Mesenchymal stem cell (in vitro differentiated cells and primary cell): ENCODE data around the gene SRSF1.

ENCODE experiments used
- DNase-seq: peaks from one replicate; pipeline ENCODE4 v3.0.0-alpha.2; 2013
- H2AFZ ChIP-seq: one replicate; pipeline ENCODE4 v1.6.1; 2013; ENCODE audit warnings: low read depth, mild to moderate bottlenecking, control low read depth, inconsistent platforms, low read length, moderate library complexity
- H2AK5ac ChIP-seq: 2 replicates; pipeline ENCODE4 v1.6.1; 2013; ENCODE audit warnings: low read length, moderate library complexity, mild to moderate bottlenecking, inconsistent platforms; ENCODE audit not compliant: severe bottlenecking
- H2BK120ac ChIP-seq: one replicate; pipeline ENCODE4 v1.6.1; 2013; ENCODE audit warnings: low read depth, mild to moderate bottlenecking, inconsistent platforms, low read length, moderate library complexity
- H2BK12ac ChIP-seq, 2 experiments: one replicate each; pipeline ENCODE4 v1.6.1; 2013; ENCODE audit warnings: inconsistent platforms in 2 of 2, low read length in 2 of 2, mild to moderate bottlenecking in 2 of 2, moderate library complexity in 2 of 2, control low read depth in 1 of 2
- H2BK15ac ChIP-seq: one replicate; pipeline ENCODE4 v1.6.1; 2013; ENCODE audit warnings: mild to moderate bottlenecking, low read depth, inconsistent platforms; ENCODE audit not compliant: poor library complexity, severe bottlenecking
- H2BK5ac ChIP-seq: 2 replicates; pipeline ENCODE4 v1.6.1; 2013; ENCODE audit warnings: low read depth, mild to moderate bottlenecking, low read length, control low read depth, inconsistent platforms; ENCODE audit not compliant: poor library complexity, severe bottlenecking
- H3K14ac ChIP-seq, 2 experiments: one replicate each; pipeline ENCODE4 v1.6.1; 2013; ENCODE audit warnings: inconsistent platforms in 2 of 2, low read length in 2 of 2, control low read depth in 1 of 2, mild to moderate bottlenecking in 1 of 2, moderate library complexity in 1 of 2
- H3K18ac ChIP-seq, 2 experiments: one replicate each; pipeline ENCODE4 v1.6.1; 2013; ENCODE audit warnings: inconsistent platforms in 2 of 2, low read length in 2 of 2, control low read depth in 1 of 2, low read depth in 1 of 2, mild to moderate bottlenecking in 1 of 2
- H3K23ac ChIP-seq, 2 experiments: one replicate each; pipeline ENCODE4 v1.6.1; 2013; ENCODE audit warnings: inconsistent platforms in 2 of 2, low read length in 2 of 2, mild to moderate bottlenecking in 2 of 2, moderate library complexity in 2 of 2, control low read depth in 1 of 2
- H3K27ac ChIP-seq: 2 replicates; pipeline ENCODE4 v1.5.1; 2013; ENCODE audit warnings: mild to moderate bottlenecking, moderate library complexity, low read length, control low read depth, inconsistent platforms; ENCODE audit not compliant: poor library complexity, severe bottlenecking
- H3K27me3 ChIP-seq, 2 experiments: 2 replicates each; pipeline versions ENCODE4 v1.6.1 to v1.7.0; 2013; ENCODE audit warnings: low read length in 2 of 2, mild to moderate bottlenecking in 2 of 2, moderate library complexity in 2 of 2, control low read depth in 1 of 2, inconsistent platforms in 1 of 2; ENCODE audit not compliant: control insufficient read depth in 1 of 2, insufficient read depth in 1 of 2
- H3K36me3 ChIP-seq, 2 experiments: 2 replicates each; pipeline versions ENCODE4 v1.6.1 to v1.7.0; 2013; ENCODE audit warnings: low read length in 2 of 2, control low read depth in 1 of 2, inconsistent platforms in 1 of 2, low read depth in 1 of 2, mild to moderate bottlenecking in 1 of 2; ENCODE audit not compliant: insufficient read depth in 2 of 2, control insufficient read depth in 1 of 2
- H3K4ac ChIP-seq, 2 experiments: one replicate each; pipeline ENCODE4 v1.6.1; 2013; ENCODE audit warnings: inconsistent platforms in 2 of 2, low read length in 2 of 2, mild to moderate bottlenecking in 2 of 2, moderate library complexity in 2 of 2, control low read depth in 1 of 2, low read depth in 1 of 2
- H3K4me1 ChIP-seq: 2 replicates; pipeline ENCODE4 v1.6.1; 2013; ENCODE audit warnings: low read depth, low read length, control low read depth; ENCODE audit not compliant: control insufficient read depth, insufficient read depth
- H3K4me2 ChIP-seq: 2 replicates; pipeline ENCODE4 v1.6.1; 2013; ENCODE audit warnings: low read length, mild to moderate bottlenecking, inconsistent platforms; ENCODE audit not compliant: poor library complexity, severe bottlenecking
- H3K4me3 ChIP-seq, 2 experiments: 2 replicates each; pipeline versions ENCODE4 v1.5.1 to v1.7.0; 2013; ENCODE audit warnings: low read length in 2 of 2, mild to moderate bottlenecking in 2 of 2, control low read depth in 1 of 2, low read depth in 1 of 2; ENCODE audit not compliant: insufficient read depth in 1 of 2
- H3K79me1 ChIP-seq: replicated peaks from 2 replicates; pipeline ENCODE4 v1.6.1; 2013; ENCODE audit warnings: mild to moderate bottlenecking, control low read depth, low read length, inconsistent platforms; ENCODE audit not compliant: poor library complexity, severe bottlenecking
- H3K9ac ChIP-seq: 2 replicates; pipeline ENCODE4 v1.7.0; 2013; ENCODE audit warnings: mild to moderate bottlenecking, low read length, moderate library complexity
- H3K9me3 ChIP-seq: 2 replicates; pipeline ENCODE4 v1.7.0; 2013; ENCODE audit warnings: mild to moderate bottlenecking, low read length; ENCODE audit not compliant: control insufficient read depth
- H4K8ac ChIP-seq: one replicate; pipeline ENCODE4 v1.6.1; 2013; ENCODE audit warnings: inconsistent platforms, mild to moderate bottlenecking, low read length, moderate library complexity
- H4K91ac ChIP-seq: one replicate; pipeline ENCODE4 v1.6.1; 2013; ENCODE audit warnings: mild to moderate bottlenecking, low read length, inconsistent platforms
- WGBS: methylation state at CpG from one replicate; pipeline ENCODE4 v1.1.7; 2013; ENCODE audit warnings: mixed read lengths; 5-methylcytosine and 5-hydroxymethylcytosine counted together

Gene SRSF1

DNA sequence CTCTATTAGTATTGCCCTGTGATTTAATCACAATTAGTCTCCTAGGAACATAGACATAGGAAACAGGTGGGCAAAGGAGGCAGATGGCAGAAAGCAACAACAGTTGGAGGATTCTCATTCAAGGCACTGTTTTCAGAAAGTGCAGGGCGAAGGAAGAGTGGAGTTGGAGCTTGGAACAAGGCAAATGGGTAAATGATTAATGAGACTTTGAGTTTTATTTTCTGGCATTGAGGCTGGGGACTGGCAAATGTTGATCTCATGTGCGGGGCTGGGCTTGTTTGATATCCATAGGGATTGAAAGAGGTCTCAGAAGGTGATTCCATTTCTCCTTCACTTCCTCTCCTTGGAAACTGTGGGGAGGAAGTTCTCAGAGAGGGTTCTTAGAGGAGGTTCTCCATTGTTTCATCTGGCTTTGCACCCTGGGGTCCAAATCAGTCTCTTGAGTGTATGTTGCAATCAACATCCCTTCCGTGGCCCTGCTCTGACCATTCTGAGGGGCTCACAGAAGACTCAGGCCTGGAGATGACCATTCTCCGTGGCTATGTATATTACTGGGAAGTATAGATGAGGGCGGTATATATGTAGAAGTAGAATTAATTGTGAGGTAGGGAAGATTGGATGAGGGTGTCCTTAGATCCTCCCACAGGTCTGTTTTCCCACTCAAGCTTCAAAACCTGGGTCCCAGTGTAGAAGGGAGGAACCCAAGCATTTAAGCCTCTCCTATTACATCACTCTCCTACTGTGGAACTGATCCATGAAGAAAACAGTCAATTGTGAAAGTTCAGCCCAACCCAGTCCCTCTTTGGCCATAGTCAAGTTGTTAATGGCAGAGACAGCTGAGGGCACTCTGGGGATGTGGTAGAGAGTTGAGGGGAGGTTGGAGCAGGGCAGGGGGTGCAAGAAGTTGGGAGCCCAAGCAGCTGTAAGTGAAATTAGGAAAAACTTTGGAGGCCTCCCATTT is 36.5 kb upstream of the SRSF1 start:
- no peak for DNase-seq
- Histone ChIP-seq H3K23ac (no peak overlapping the region), H2BK15ac (no peak overlapping the region), H2AFZ (no peak overlapping the region), H3K9me3 (no peaks in the 10 kb centered on the region), H3K79me1 (no peaks in the 10 kb centered on the region), H3K4me2 (no peak overlapping the region), H3K27ac (no peak overlapping the region), H4K8ac (no peak overlapping the region), H2BK5ac (no peak overlapping the region), H3K4ac (no peak overlapping the region), H3K9ac (no peak overlapping the region), H3K14ac (no peak overlapping the region), H3K4me3 (no peak overlapping the region), H2BK120ac (no peak overlapping the region), H3K4me1 (no peaks in the 10 kb centered on the region), H3K36me3 (no peaks in the 10 kb centered on the region), H2BK12ac (no peak overlapping the region), H3K18ac (no peak overlapping the region), H3K27me3 (peaks cover 29 to 49% of the 10 kb centered on the region in 2 experiments), H4K91ac (no peak overlapping the region), H2AK5ac (no peak overlapping the region)
- 73% methylated on average over 3 of the region's 5 CpGs for WGBS

DNA sequence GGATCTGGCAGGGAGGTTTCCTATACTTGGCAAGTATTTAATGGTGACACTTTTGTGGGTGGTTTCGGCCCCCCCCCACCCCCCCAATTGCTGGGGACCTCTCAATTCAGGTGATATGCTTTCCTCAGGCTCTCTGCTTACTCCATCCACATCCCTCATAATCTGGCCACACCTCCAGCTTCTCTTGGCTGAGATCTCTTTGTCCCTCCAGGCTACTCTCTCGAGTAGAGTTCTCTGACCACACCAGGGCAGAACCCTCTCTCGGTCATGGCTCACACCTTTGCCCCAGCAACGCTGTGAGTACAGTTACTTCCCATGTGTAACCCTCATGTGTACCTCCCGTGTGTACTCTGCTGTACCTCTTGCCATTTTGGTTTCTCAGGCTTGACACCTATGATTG is 34.1 kb upstream of the SRSF1 start:
- DNase-seq: no peak

GRCh38 chr17:58040386-58040785 is 33.3 kb upstream of the SRSF1 start:
- Histone ChIP-seq H3K4me2 (no peak overlapping the region), H3K27ac (no peak overlapping the region), H2BK5ac (no peak overlapping the region), H3K9me3 (no peaks in the 10 kb centered on the region), H4K91ac (no peak overlapping the region), H3K4me1 (no peaks in the 10 kb centered on the region), H4K8ac (no peak overlapping the region), H2AFZ (no peak overlapping the region), H3K36me3 (no peaks in the 10 kb centered on the region), H3K79me1 (no peaks in the 10 kb centered on the region), H3K4ac (no peak overlapping the region), H3K4me3 (no peak overlapping the region), H3K27me3 (peaks cover 32% of the 10 kb centered on the region in 2 experiments), H3K18ac (no peak overlapping the region), H3K23ac (no peak overlapping the region), H2BK12ac (no peak overlapping the region), H3K14ac (no peak overlapping the region), H2BK120ac (no peak overlapping the region), H3K9ac (no peak overlapping the region), H2BK15ac (no peak overlapping the region), H2AK5ac (no peak overlapping the region)
- no peak for DNase-seq
- 80% methylated on average over 8 of the region's 8 CpGs for WGBS

More for the DNA sequence above, 34.1 kb upstream of the SRSF1 start:
- 71% methylated on average over 5 of the region's 5 CpGs for WGBS
- no peak overlapping the region for H3K4me3 ChIP-seq
- no peak overlapping the region for H3K9ac ChIP-seq
- H3K4ac ChIP-seq: no peak overlapping the region
- no peaks in the 10 kb centered on the region for H3K79me1 ChIP-seq
- H3K36me3 ChIP-seq: no peaks in the 10 kb centered on the region
- peaks cover 32 to 34% of the 10 kb centered on the region in 2 experiments for H3K27me3 ChIP-seq
- H4K91ac ChIP-seq: no peak overlapping the region
- H3K23ac ChIP-seq: no peak overlapping the region
- no peak overlapping the region for H2BK120ac ChIP-seq
- no peak overlapping the region for H3K27ac ChIP-seq
- H3K4me2 ChIP-seq: no peak overlapping the region
- no peak overlapping the region for H3K18ac ChIP-seq
- no peaks in the 10 kb centered on the region for H3K4me1 ChIP-seq
- H2AK5ac ChIP-seq: no peak overlapping the region
- H2BK15ac ChIP-seq: no peak overlapping the region
- no peak overlapping the region for H4K8ac ChIP-seq
- no peak overlapping the region for H2BK5ac ChIP-seq
- no peak overlapping the region for H2BK12ac ChIP-seq
- no peak overlapping the region for H2AFZ ChIP-seq
- H3K14ac ChIP-seq: no peak overlapping the region
- H3K9me3 ChIP-seq: no peaks in the 10 kb centered on the region

DNA sequence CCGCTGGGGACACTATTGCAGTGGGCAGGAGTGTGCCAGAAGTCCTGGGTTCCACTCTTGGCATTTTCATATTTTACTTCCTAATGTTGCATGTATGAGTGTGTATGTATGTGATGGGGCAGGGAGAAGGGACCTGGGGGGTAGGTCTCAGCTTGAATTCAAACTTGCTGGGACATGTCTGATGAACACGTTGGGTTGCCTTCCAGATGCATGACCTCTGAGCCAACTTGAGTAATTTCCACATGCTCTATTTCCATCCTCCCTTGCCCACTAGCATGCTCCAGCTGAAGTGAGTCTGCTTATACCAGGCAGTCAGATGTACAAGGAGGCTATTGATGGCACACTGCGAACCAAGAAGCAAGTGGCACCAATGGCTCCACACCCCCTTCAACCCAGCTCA is 32.9 kb upstream of the SRSF1 start:
- Histone ChIP-seq H2BK12ac (no peak overlapping the region), H3K4ac (no peak overlapping the region), H2BK5ac (no peak overlapping the region), H3K4me2 (no peak overlapping the region), H3K4me1 (no peaks in the 10 kb centered on the region), H2AFZ (no peak overlapping the region), H2BK15ac (no peak overlapping the region), H3K23ac (no peak overlapping the region), H4K8ac (no peak overlapping the region), H3K79me1 (no peaks in the 10 kb centered on the region), H3K18ac (no peak overlapping the region), H3K14ac (no peak overlapping the region), H2BK120ac (no peak overlapping the region), H3K9me3 (no peaks in the 10 kb centered on the region), H3K36me3 (no peaks in the 10 kb centered on the region), H3K27me3 (peaks cover 32% of the 10 kb centered on the region in 2 experiments), H3K27ac (no peak overlapping the region), H2AK5ac (no peak overlapping the region), H3K9ac (no peak overlapping the region), H4K91ac (no peak overlapping the region), H3K4me3 (no peak overlapping the region)
- no peak for DNase-seq
- WGBS: 74% methylated on average over 3 of the region's 3 CpGs
